SK-N-SH (cell line): ENCODE measurements around the gene RPS6KB2. TPM values are rescaled to one million over a fixed set of nuclear protein-coding genes. Genes with fewer than 3 reads are reported as not detected.
A peak's percentile ranks its signal among the peaks of the same experiment; 100 is the strongest.

Experiments
- CTCF ChIA-PET: fragments of 300-600, 350-600 bp; formaldehyde crosslinking; extraction: SDS; loops from one replicate; lab custom pipeline; 2021; lab: Yijun Ruan, JAX
- POLR2A ChIA-PET: fragments of 350-600 bp; sonication (Branson Sonifier 250); formaldehyde crosslinking; extraction: SDS; loops from one replicate; lab custom pipeline; 2020; ENCODE audit warnings: antibody characterized with exemption, inconsistent platforms; lab: Yijun Ruan, JAX
- DNase-seq: peaks from one replicate; pipeline ENCODE4 v3.0.0; 2012
- H2AFZ ChIP-seq: fragments of 200-600 bp; sonication (generic); 2 replicates; pipeline ENCODE4 v1.8.1; 2016; ENCODE audit warnings: antibody characterized with exemption, mild to moderate bottlenecking, low read depth
- H3F3A ChIP-seq: fragments of 200-600 bp; sonication (generic); replicated peaks from 2 replicates; pipeline ENCODE3; 2016; ENCODE audit warnings: antibody characterized with exemption, mild to moderate bottlenecking; ENCODE audit not compliant: insufficient read depth
- H3K27ac ChIP-seq, 2 experiments: fragments of 200-500 bp in 1 of 2; fragments of 200-600 bp in 1 of 2; sonication (Bioruptor generic) in 1 of 2; sonication (generic), shearing (Covaris generic) in 1 of 2; 2 replicates each; pipeline versions ENCODE4 v1.5.1 to v1.6.1; 2014 to 2016; ENCODE audit warnings: low read depth in 2 of 2, inconsistent platforms in 1 of 2, low read length in 1 of 2, mild to moderate bottlenecking in 1 of 2, mixed read lengths in 1 of 2
- H3K27me3 ChIP-seq: fragments of 200-600 bp; sonication (generic), shearing (Covaris generic); 2 replicates; pipeline ENCODE4 v1.6.1; 2016; ENCODE audit warnings: mixed run types; ENCODE audit not compliant: insufficient read depth
- H3K36me3 ChIP-seq, 2 experiments: fragments of 200-500 bp in 1 of 2; fragments of 200-600 bp in 1 of 2; sonication (Bioruptor generic) in 1 of 2; sonication (generic) in 1 of 2; replicated peaks in 1 of 2; 2 replicates each; pipeline versions ENCODE3 to v1.5.1; 2014 to 2016; ENCODE audit warnings: low read length in 1 of 2, mild to moderate bottlenecking in 1 of 2; ENCODE audit not compliant: insufficient read depth in 2 of 2, control insufficient read depth in 1 of 2
- H3K4me1 ChIP-seq, 2 experiments: fragments of 200-500 bp in 1 of 2; fragments of 200-600 bp in 1 of 2; sonication (Bioruptor generic) in 1 of 2; sonication (generic), shearing (Covaris generic) in 1 of 2; 2 replicates each; pipeline versions ENCODE4 v1.5.1 to v1.6.1; 2014 to 2016; ENCODE audit warnings: low read depth in 1 of 2, low read length in 1 of 2, mixed run types in 1 of 2; ENCODE audit not compliant: insufficient read depth in 2 of 2, control insufficient read depth in 1 of 2
- H3K4me2 ChIP-seq: fragments of 200-600 bp; sonication (generic), shearing (Covaris generic); 2 replicates; pipeline ENCODE4 v1.6.1; 2017; ENCODE audit warnings: mixed run types
- H3K4me3 ChIP-seq, 2 experiments: fragments of 200-500 bp in 1 of 2; fragments of 200-600 bp in 1 of 2; sonication (Bioruptor generic) in 1 of 2; sonication (generic), shearing (Covaris generic) in 1 of 2; 2 replicates each; pipeline versions ENCODE4 v1.5.1 to v1.8.1; 2014 to 2016; ENCODE audit warnings: low read depth in 2 of 2, inconsistent platforms in 1 of 2, low read length in 1 of 2, mild to moderate bottlenecking in 1 of 2, mixed read lengths in 1 of 2, moderate library complexity in 1 of 2
- H3K79me2 ChIP-seq: fragments of 200-600 bp; sonication (generic); 2 replicates; pipeline ENCODE4 v1.8.1; 2017; ENCODE audit warnings: mild to moderate bottlenecking; ENCODE audit not compliant: insufficient read depth
- H3K9ac ChIP-seq: fragments of 200-600 bp; sonication (generic); 2 replicates; pipeline ENCODE4 v1.6.1; 2017; ENCODE audit warnings: mixed run types
- H3K9me2 ChIP-seq: fragments of 200-600 bp; sonication (generic); 2 replicates; pipeline ENCODE4 v1.6.1; 2017; ENCODE audit warnings: mixed run types
- H3K9me3 ChIP-seq: fragments of 200-600 bp; sonication (generic); 2 replicates; pipeline ENCODE4 v1.6.1; 2017; ENCODE audit warnings: mixed run types, mild to moderate bottlenecking, moderate library complexity
- H4K20me1 ChIP-seq: fragments of 200-600 bp; sonication (generic); 2 replicates; pipeline ENCODE4 v1.6.1; 2017; ENCODE audit warnings: mild to moderate bottlenecking, mixed run types; ENCODE audit not compliant: insufficient read depth
- CHD2 ChIP-seq: fragments of 150-350 bp; IDR thresholded peaks from 2 replicates; pipeline ENCODE4 v1.6.1; 2018; ENCODE audit warnings: low read length; ENCODE audit not compliant: partially characterized antibody
- EP300 ChIP-seq, 2 experiments: IDR thresholded peaks; 2 replicates each; pipeline versions ENCODE4 v1.4.0 to v1.6.1; 2012; ENCODE audit warnings: borderline replicate concordance in 1 of 2, low read depth in 1 of 2, low read length in 1 of 2
- EZH2phosphoT487 ChIP-seq: fragments of 200-600 bp; sonication (generic); IDR thresholded peaks from 2 replicates; pipeline ENCODE4 v1.6.1; 2017; ENCODE audit warnings: low read depth, mixed run types, mild to moderate bottlenecking, antibody characterized with exemption, moderate library complexity, borderline replicate concordance
- FOXJ3 ChIP-seq: sonication (generic); formaldehyde crosslinking; IDR thresholded peaks from 2 replicates; pipeline ENCODE4 v1.5.1; 2020; ENCODE audit warnings: mild to moderate bottlenecking, missing genetic modification reagents
- GABPA ChIP-seq: IDR thresholded peaks from 2 replicates; pipeline ENCODE4 v1.4.0; 2012; ENCODE audit warnings: low read depth, mild to moderate bottlenecking
- GATA2 ChIP-seq: sonication (generic); formaldehyde crosslinking; IDR thresholded peaks from 2 replicates; pipeline ENCODE4 v1.5.0; 2020; ENCODE audit warnings: mild to moderate bottlenecking, missing genetic modification reagents
- MEF2A ChIP-seq: IDR thresholded peaks from 2 replicates; pipeline ENCODE4 v1.4.0; 2012; ENCODE audit warnings: low read depth, borderline replicate concordance
- NFIC ChIP-seq: IDR thresholded peaks from 2 replicates; pipeline ENCODE4 v1.4.0; 2012; ENCODE audit warnings: borderline replicate concordance
- NRF1 ChIP-seq: IDR thresholded peaks from 2 replicates; pipeline ENCODE4 v1.6.1; 2012; ENCODE audit warnings: low read depth, mild to moderate bottlenecking, low read length
- RFX5 ChIP-seq: IDR thresholded peaks from 2 replicates; pipeline ENCODE4 v1.6.1; 2012; ENCODE audit warnings: mild to moderate bottlenecking, improper control_type of control experiment, low read length
- TAF1 ChIP-seq: IDR thresholded peaks from 2 replicates; pipeline ENCODE4 v1.6.1; 2012; ENCODE audit warnings: low read depth, mild to moderate bottlenecking, low read length, moderate library complexity, borderline replicate concordance
- YY1 ChIP-seq: IDR thresholded peaks from 2 replicates; pipeline ENCODE4 v1.4.0; 2012; ENCODE audit warnings: low read depth, mild to moderate bottlenecking
- WGBS: methylation state at CpG from one replicate; pipeline ENCODE4 v1.1.6; 2017; ENCODE audit warnings: low lambda C conversion rate; 5-methylcytosine and 5-hydroxymethylcytosine counted together
- polyA plus RNA-seq, 3 experiments: library from polyadenylated mRNA; depleted of rRNA; stranded (reverse); fragments of >200 nt; gene quantifications; 2 replicates each; pipeline ENCODE4 v1.2.3, GENCODE V29; 2012
- TF ChIP-seq, protein P1 (sequence below): fragments of 200-600 bp; sonication (generic); IDR thresholded peaks from 2 replicates; pipeline ENCODE4 v1.6.1; 2017; ENCODE audit warnings: antibody characterized with exemption, mild to moderate bottlenecking, moderate library complexity
- TF ChIP-seq, protein P2 (sequence below): IDR thresholded peaks from 2 replicates; pipeline ENCODE4 v1.6.1; 2012; ENCODE audit warnings: mild to moderate bottlenecking, low read depth, low read length, moderate library complexity
- TF ChIP-seq, protein P3 (sequence below): fragments of 150-350 bp; IDR thresholded peaks from 2 replicates; pipeline ENCODE4 v1.6.1; 2016; ENCODE audit warnings: mild to moderate bottlenecking, low read depth, low read length
- TF ChIP-seq, protein P4 (sequence below): IDR thresholded peaks from 2 replicates; pipeline ENCODE4 v1.4.0; 2012; ENCODE audit warnings: low read depth, borderline replicate concordance
- TF ChIP-seq, protein P5 (sequence below): fragments of 150-350 bp; IDR thresholded peaks from 2 replicates; pipeline ENCODE4 v1.6.1; 2017; ENCODE audit warnings: antibody characterized with exemption, low read length, low read depth, borderline replicate concordance

Gene RPS6KB2
- polyA plus RNA-seq, 1 of the 3 experiments (the other 2 are of a cell fraction): 52.0 TPM

DNA sequence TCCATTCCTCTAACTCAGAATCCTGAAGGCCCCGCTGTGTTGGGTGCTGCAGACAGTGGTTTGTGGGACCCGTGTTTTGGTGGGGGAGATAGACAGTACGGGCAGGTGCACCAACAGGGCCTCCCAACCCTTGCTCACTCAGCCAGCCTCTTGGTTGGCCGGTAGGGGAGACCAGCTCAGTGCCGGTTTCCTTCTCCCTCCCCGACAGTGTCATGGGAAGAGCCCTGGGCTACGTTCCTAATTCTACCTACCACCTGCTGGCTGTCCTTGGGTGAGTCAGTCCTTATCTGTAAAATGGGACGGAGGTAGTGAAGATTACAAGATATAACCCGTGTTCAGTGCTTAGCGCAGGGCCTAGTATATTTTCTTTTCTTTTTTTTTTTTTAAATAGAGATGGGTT is 34.9 kb downstream of the RPS6KB2 start:
- Histone ChIP-seq H3K36me3 (no peaks in the 10 kb centered on the region), H3K4me1 (peaks cover 9 to 28% of the 10 kb centered on the region in 2 experiments; a peak in 2 of 4 replicates), H2AFZ (no peak overlapping the region), H3K9ac (no peak overlapping the region), H3K4me3 (no peak overlapping the region), H3K27ac (peak overlapping the region in 1 of 2 experiments; percentile 61; a peak in 2 of 4 replicates), H3K79me2 (peaks cover 1% of the 10 kb centered on the region; the same call in 1 of the 2 replicates), H3K4me2 (no peak overlapping the region), H3K9me3 (no peaks in the 10 kb centered on the region), H3K27me3 (no peaks in the 10 kb centered on the region), H3K9me2 (no peaks in the 10 kb centered on the region), H4K20me1 (no peaks in the 10 kb centered on the region)
- ChIA-PET CTCF (no interaction called here), POLR2A (no interaction called here)
- WGBS: 97% methylated on average over 6 of the region's 10 CpGs
- no peak for DNase-seq
- TF ChIP-seq FOXJ3 (CRISPR knock-in tag): no peak
- TF ChIP-seq GABPA: no peak
- TF ChIP-seq GATA2 (CRISPR knock-in tag): no peak
- TF ChIP-seq NRF1: no peak
- no peak for TF ChIP-seq RFX5
- TF ChIP-seq, protein P1, sequence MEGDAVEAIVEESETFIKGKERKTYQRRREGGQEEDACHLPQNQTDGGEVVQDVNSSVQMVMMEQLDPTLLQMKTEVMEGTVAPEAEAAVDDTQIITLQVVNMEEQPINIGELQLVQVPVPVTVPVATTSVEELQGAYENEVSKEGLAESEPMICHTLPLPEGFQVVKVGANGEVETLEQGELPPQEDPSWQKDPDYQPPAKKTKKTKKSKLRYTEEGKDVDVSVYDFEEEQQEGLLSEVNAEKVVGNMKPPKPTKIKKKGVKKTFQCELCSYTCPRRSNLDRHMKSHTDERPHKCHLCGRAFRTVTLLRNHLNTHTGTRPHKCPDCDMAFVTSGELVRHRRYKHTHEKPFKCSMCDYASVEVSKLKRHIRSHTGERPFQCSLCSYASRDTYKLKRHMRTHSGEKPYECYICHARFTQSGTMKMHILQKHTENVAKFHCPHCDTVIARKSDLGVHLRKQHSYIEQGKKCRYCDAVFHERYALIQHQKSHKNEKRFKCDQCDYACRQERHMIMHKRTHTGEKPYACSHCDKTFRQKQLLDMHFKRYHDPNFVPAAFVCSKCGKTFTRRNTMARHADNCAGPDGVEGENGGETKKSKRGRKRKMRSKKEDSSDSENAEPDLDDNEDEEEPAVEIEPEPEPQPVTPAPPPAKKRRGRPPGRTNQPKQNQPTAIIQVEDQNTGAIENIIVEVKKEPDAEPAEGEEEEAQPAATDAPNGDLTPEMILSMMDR: no peak
- no peak for TF ChIP-seq NFIC
- no peak for TF ChIP-seq YY1
- no peak for TF ChIP-seq MEF2A
- no peak for TF ChIP-seq CHD2
- TF ChIP-seq TAF1: no peak
- no peak for TF ChIP-seq EP300 (IDR thresholded peaks at IDR 0.05; ENCODE audit: borderline replicate concordance in 1 of 2, low read depth in 1 of 2, low read length in 1 of 2)
- TF ChIP-seq, protein P2, sequence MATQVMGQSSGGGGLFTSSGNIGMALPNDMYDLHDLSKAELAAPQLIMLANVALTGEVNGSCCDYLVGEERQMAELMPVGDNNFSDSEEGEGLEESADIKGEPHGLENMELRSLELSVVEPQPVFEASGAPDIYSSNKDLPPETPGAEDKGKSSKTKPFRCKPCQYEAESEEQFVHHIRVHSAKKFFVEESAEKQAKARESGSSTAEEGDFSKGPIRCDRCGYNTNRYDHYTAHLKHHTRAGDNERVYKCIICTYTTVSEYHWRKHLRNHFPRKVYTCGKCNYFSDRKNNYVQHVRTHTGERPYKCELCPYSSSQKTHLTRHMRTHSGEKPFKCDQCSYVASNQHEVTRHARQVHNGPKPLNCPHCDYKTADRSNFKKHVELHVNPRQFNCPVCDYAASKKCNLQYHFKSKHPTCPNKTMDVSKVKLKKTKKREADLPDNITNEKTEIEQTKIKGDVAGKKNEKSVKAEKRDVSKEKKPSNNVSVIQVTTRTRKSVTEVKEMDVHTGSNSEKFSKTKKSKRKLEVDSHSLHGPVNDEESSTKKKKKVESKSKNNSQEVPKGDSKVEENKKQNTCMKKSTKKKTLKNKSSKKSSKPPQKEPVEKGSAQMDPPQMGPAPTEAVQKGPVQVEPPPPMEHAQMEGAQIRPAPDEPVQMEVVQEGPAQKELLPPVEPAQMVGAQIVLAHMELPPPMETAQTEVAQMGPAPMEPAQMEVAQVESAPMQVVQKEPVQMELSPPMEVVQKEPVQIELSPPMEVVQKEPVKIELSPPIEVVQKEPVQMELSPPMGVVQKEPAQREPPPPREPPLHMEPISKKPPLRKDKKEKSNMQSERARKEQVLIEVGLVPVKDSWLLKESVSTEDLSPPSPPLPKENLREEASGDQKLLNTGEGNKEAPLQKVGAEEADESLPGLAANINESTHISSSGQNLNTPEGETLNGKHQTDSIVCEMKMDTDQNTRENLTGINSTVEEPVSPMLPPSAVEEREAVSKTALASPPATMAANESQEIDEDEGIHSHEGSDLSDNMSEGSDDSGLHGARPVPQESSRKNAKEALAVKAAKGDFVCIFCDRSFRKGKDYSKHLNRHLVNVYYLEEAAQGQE: no peak
- no peak for TF ChIP-seq EZH2phosphoT487
- TF ChIP-seq, protein P3, sequence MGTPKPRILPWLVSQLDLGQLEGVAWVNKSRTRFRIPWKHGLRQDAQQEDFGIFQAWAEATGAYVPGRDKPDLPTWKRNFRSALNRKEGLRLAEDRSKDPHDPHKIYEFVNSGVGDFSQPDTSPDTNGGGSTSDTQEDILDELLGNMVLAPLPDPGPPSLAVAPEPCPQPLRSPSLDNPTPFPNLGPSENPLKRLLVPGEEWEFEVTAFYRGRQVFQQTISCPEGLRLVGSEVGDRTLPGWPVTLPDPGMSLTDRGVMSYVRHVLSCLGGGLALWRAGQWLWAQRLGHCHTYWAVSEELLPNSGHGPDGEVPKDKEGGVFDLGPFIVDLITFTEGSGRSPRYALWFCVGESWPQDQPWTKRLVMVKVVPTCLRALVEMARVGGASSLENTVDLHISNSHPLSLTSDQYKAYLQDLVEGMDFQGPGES: no peak
- TF ChIP-seq, protein P4, sequence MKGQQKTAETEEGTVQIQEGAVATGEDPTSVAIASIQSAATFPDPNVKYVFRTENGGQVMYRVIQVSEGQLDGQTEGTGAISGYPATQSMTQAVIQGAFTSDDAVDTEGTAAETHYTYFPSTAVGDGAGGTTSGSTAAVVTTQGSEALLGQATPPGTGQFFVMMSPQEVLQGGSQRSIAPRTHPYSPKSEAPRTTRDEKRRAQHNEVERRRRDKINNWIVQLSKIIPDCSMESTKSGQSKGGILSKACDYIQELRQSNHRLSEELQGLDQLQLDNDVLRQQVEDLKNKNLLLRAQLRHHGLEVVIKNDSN: no peak
- TF ChIP-seq, protein P5, sequence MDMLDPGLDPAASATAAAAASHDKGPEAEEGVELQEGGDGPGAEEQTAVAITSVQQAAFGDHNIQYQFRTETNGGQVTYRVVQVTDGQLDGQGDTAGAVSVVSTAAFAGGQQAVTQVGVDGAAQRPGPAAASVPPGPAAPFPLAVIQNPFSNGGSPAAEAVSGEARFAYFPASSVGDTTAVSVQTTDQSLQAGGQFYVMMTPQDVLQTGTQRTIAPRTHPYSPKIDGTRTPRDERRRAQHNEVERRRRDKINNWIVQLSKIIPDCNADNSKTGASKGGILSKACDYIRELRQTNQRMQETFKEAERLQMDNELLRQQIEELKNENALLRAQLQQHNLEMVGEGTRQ: no peak
- TF ChIP-seq, all 33 proteins: peak for 0
- H3F3A ChIP-seq: peaks cover 18% of the 10 kb centered on the region
